Loucy (cell line): ENCODE measurements around the gene NKX1-2.
A peak's percentile ranks its signal among the peaks of the same experiment; 100 is the strongest.

ENCODE experiments used
- H2AFZ ChIP-seq: fragments of 200-600 bp; sonication (generic); 2 replicates; pipeline ENCODE4 v1.6.0; 2016; ENCODE audit warnings: antibody characterized with exemption, mild to moderate bottlenecking, low read length, moderate library complexity
- H3F3A ChIP-seq: fragments of 200-600 bp; 2 replicates; pipeline ENCODE4 v1.6.0; 2016; ENCODE audit warnings: antibody characterized with exemption, low read depth, mild to moderate bottlenecking
- H3K27me3 ChIP-seq: fragments of 200-600 bp; sonication (generic); 2 replicates; pipeline ENCODE4 v1.6.1; 2014; ENCODE audit warnings: low read length, mild to moderate bottlenecking; ENCODE audit not compliant: insufficient read depth, poor library complexity, severe bottlenecking
- H3K36me3 ChIP-seq: fragments of 200-600 bp; sonication (generic); 2 replicates; pipeline ENCODE4 v1.6.1; 2016; ENCODE audit warnings: low read length; ENCODE audit not compliant: insufficient read depth
- H3K4me1 ChIP-seq: fragments of 200-600 bp; sonication (generic); 2 replicates; pipeline ENCODE4 v1.5.1; 2014; ENCODE audit warnings: low read length, mild to moderate bottlenecking; ENCODE audit not compliant: insufficient read depth, poor library complexity, severe bottlenecking
- H3K4me2 ChIP-seq: fragments of 200-600 bp; sonication (generic); 2 replicates; pipeline ENCODE4 v1.6.0; 2014; ENCODE audit warnings: antibody characterized with exemption, low read length, low read depth, mild to moderate bottlenecking; ENCODE audit not compliant: poor library complexity, severe bottlenecking
- H3K4me3 ChIP-seq: fragments of 200-600 bp; sonication (generic); 2 replicates; pipeline ENCODE4 v1.5.1; 2014; ENCODE audit warnings: low read length, mild to moderate bottlenecking, mixed read lengths; ENCODE audit not compliant: poor library complexity, severe bottlenecking
- H3K79me2 ChIP-seq: fragments of 200-600 bp; sonication (generic); 2 replicates; pipeline ENCODE4 v1.6.1; 2014; ENCODE audit warnings: low read length; ENCODE audit not compliant: insufficient read depth
- H3K9ac ChIP-seq: fragments of 200-600 bp; sonication (generic); 2 replicates; pipeline ENCODE4 v1.6.0; 2014; ENCODE audit warnings: mild to moderate bottlenecking, low read depth, low read length, moderate library complexity; ENCODE audit not compliant: poor library complexity, severe bottlenecking
- H3K9me2 ChIP-seq: fragments of 200-600 bp; sonication (generic); replicated peaks from 2 replicates; pipeline ENCODE4 v1.6.1; 2016; ENCODE audit warnings: low read depth, low read length, mixed read lengths
- H3K9me3 ChIP-seq: fragments of 200-600 bp; sonication (generic); 2 replicates; pipeline ENCODE4 v1.6.1; 2014; ENCODE audit warnings: mild to moderate bottlenecking, antibody characterized with exemption, low read length, low read depth; ENCODE audit not compliant: insufficient read depth
- H4K20me1 ChIP-seq: fragments of 200-600 bp; sonication (generic); 2 replicates; pipeline ENCODE4 v1.6.0; 2014; ENCODE audit warnings: antibody characterized with exemption, low read length, mild to moderate bottlenecking; ENCODE audit not compliant: insufficient read depth, poor library complexity, severe bottlenecking
- EZH2phosphoT487 ChIP-seq: fragments of 200-600 bp; IDR thresholded peaks from 2 replicates; pipeline ENCODE4 v1.6.1; 2018; ENCODE audit warnings: antibody characterized with exemption, mild to moderate bottlenecking, moderate library complexity, borderline replicate concordance
- TF ChIP-seq, protein P1 (sequence below): fragments of 200-600 bp; sonication (generic); conservative IDR thresholded peaks from 2 replicates; pipeline ENCODE4 v1.5.1; 2014; ENCODE audit warnings: mild to moderate bottlenecking, antibody characterized with exemption, low read length

NKX1-2 gene

DNA sequence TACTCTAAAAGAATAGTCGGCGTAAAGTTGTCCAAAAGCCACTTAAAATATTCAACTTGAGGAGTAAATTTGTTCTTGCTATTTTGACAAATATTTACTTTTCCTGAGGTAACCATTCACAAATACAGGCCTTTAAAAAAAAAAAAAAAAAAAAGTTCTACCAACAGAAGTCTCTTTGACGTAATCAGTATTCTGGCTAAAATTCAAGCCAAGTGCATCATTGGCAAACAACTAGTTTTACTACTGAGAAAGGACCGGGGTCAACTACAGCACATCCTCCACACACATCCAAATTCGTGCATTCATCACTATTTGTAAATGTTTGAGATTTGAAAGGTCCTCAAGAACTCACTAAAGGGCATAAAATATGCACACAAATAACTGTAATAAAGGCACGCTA lies 33.1 kb downstream of the NKX1-2 start:
- Histone ChIP-seq H3K4me2 (peak overlapping the region; percentile 90), H3F3A (no peaks in the 10 kb centered on the region), H3K4me1 (peaks cover 42% of the 10 kb centered on the region), H3K9ac (no peak overlapping the region), H3K36me3 (no peaks in the 10 kb centered on the region), H4K20me1 (peaks cover 23% of the 10 kb centered on the region), H3K79me2 (peaks cover 47% of the 10 kb centered on the region), H3K4me3 (peak overlapping the region; percentile 20), H3K9me2 (no peaks in the 10 kb centered on the region), H3K9me3 (no peaks in the 10 kb centered on the region), H3K27me3 (no peaks in the 10 kb centered on the region), H2AFZ (no peak overlapping the region)
- TF ChIP-seq, protein P1, sequence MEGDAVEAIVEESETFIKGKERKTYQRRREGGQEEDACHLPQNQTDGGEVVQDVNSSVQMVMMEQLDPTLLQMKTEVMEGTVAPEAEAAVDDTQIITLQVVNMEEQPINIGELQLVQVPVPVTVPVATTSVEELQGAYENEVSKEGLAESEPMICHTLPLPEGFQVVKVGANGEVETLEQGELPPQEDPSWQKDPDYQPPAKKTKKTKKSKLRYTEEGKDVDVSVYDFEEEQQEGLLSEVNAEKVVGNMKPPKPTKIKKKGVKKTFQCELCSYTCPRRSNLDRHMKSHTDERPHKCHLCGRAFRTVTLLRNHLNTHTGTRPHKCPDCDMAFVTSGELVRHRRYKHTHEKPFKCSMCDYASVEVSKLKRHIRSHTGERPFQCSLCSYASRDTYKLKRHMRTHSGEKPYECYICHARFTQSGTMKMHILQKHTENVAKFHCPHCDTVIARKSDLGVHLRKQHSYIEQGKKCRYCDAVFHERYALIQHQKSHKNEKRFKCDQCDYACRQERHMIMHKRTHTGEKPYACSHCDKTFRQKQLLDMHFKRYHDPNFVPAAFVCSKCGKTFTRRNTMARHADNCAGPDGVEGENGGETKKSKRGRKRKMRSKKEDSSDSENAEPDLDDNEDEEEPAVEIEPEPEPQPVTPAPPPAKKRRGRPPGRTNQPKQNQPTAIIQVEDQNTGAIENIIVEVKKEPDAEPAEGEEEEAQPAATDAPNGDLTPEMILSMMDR = no peak
- no peak for TF ChIP-seq EZH2phosphoT487

DNA sequence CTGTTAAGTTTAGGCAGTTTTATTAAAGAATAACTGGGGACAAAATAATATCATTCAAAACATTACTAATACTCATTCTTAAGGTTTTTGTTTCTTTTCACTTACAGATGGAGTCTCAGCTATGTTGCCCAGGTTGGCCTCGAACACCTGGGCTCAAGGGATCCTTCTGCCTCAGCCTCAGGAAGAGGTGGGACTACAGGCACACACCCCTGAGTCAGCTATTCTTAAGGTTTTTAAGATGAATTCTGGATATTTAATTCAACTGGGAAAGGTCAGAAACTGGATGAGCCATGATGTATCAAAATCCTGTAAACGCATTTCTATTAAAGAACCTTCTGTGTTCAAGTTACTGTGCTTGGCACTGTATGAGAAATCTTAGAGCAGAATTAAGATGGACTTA lies 34.6 kb downstream of the NKX1-2 start:
- H3K4me2 ChIP-seq = peak overlapping the region; percentile 90
- TF ChIP-seq, protein P1 = no peak
- TF ChIP-seq EZH2phosphoT487 = no peak
- H3K36me3 ChIP-seq = peaks cover 4% of the 10 kb centered on the region; the same call in 1 of the 2 replicates
- H3K9ac ChIP-seq = no peak overlapping the region
- H3K4me1 ChIP-seq = peaks cover 42% of the 10 kb centered on the region
- H3K79me2 ChIP-seq = peaks cover 47% of the 10 kb centered on the region
- no peak overlapping the region for H2AFZ ChIP-seq
- H3K4me3 ChIP-seq = no peak overlapping the region
- no peaks in the 10 kb centered on the region for H3K27me3 ChIP-seq
- H3K9me3 ChIP-seq = no peaks in the 10 kb centered on the region
- H3F3A ChIP-seq = no peaks in the 10 kb centered on the region
- peaks cover 23% of the 10 kb centered on the region for H4K20me1 ChIP-seq
- H3K9me2 ChIP-seq = no peaks in the 10 kb centered on the region

DNA sequence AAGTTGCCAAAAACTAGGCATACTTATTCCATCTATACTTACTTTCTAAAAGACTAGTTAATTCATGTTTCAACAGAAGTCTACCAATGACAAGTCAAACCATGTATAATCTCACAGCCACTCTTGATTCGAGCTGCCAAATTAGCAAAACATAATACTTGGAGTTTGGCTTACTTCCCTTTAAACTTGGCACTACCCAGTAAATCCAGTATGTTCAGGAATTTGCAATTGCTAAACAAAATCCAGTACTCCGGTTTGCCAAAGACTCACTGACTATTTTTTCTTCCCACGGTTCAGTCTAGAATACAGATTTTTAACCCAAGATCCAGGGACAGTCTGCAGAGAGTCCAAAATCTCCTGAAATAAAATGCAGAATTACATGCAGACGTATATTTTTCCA lies 35.8 kb downstream of the NKX1-2 start:
- Histone ChIP-seq H3K79me2 (peaks cover 47% of the 10 kb centered on the region), H3F3A (no peaks in the 10 kb centered on the region), H3K4me2 (peak overlapping the region; percentile 42), H3K4me3 (no peak overlapping the region), H2AFZ (no peak overlapping the region), H3K36me3 (peaks cover 5% of the 10 kb centered on the region; the same call in 1 of the 2 replicates), H3K27me3 (no peaks in the 10 kb centered on the region), H4K20me1 (peaks cover 23% of the 10 kb centered on the region), H3K9me2 (no peaks in the 10 kb centered on the region), H3K4me1 (peaks cover 48% of the 10 kb centered on the region), H3K9ac (no peak overlapping the region), H3K9me3 (no peaks in the 10 kb centered on the region)
- TF ChIP-seq EZH2phosphoT487 = no peak

DNA sequence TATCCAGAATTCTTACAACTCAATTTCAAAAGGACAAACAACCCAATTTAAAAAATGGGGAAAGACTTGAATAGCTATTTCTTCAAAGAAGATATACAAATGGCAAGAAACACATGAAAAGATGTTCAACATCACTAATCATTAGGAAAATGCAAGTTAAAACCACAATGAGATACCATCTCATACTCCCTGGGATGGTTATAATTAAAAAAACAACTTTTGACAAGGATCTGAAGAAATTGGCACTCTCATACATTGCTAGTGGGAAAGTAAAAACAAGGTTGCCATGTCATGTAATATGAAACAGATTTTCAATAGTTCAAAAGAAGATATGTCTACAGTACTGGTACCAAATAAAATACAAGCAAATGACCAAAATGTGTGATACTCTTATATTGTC lies 40.1 kb downstream of the NKX1-2 start:
- Histone ChIP-seq H3K27me3 (no peaks in the 10 kb centered on the region), H3F3A (no peaks in the 10 kb centered on the region), H2AFZ (no peak overlapping the region), H3K9me2 (no peaks in the 10 kb centered on the region), H3K4me3 (no peak overlapping the region), H3K4me1 (peaks cover 21% of the 10 kb centered on the region), H3K9me3 (no peaks in the 10 kb centered on the region), H3K9ac (no peak overlapping the region), H3K4me2 (no peak overlapping the region), H4K20me1 (peaks cover 11% of the 10 kb centered on the region), H3K79me2 (peaks cover 23% of the 10 kb centered on the region; the same call in 1 of the 2 replicates), H3K36me3 (peaks cover 31% of the 10 kb centered on the region; the same call in 1 of the 2 replicates)
- TF ChIP-seq EZH2phosphoT487 = no peak
- TF ChIP-seq, protein P1 = no peak
